GM04504 (cell line): Measurements from ENCODE around the gene NR4A1.

Experiments
- DNase-seq: peaks from one replicate; pipeline ENCODE4 v3.0.0-alpha.2; 2012; ENCODE audit warnings: low read depth

Gene NR4A1

GRCh38 chr12:52041695-52042123 is 9.5 kb upstream of the NR4A1 start:
- no peak for DNase-seq

GRCh38 chr12:52042706-52043385 is 8.4 kb upstream of the NR4A1 start:
- no peak for DNase-seq

- DNase-seq: no peak
Observed at GRCh38 chr12:52043386-52044212, 7.6 kb upstream of the NR4A1 start.

- peak; percentile 90 for DNase-seq
Observed at GRCh38 chr12:52044292-52044983, 6.8 kb upstream of the NR4A1 start.

- no peak for DNase-seq
Observed at GRCh38 chr12:52045794-52046199, 5.4 kb upstream of the NR4A1 start.

- DNase-seq: no peak
Observed at GRCh38 chr12:52046859-52047258, 4.4 kb upstream of the NR4A1 start.

GRCh38 chr12:52049286-52049685 is 2.0 kb upstream of the NR4A1 start:
- DNase-seq: no peak

- DNase-seq: no peak
Observed at GRCh38 chr12:52049688-52050087, 1.6 kb upstream of the NR4A1 start.

- DNase-seq: no peak
Observed at GRCh38 chr12:52050116-52050757, 1.0 kb upstream of the NR4A1 start.

GRCh38 chr12:52052468-52053186 is 1.4 kb downstream of the NR4A1 start:
- DNase-seq: no peak

- DNase-seq: no peak
Observed at GRCh38 chr12:52053536-52054209, 2.4 kb downstream of the NR4A1 start.

- DNase-seq: no peak
Observed at GRCh38 chr12:52054231-52054832, 3.1 kb downstream of the NR4A1 start.

- DNase-seq: no peak
Observed at GRCh38 chr12:52054833-52055730, 3.8 kb downstream of the NR4A1 start.

- no peak for DNase-seq
Observed at GRCh38 chr12:52055731-52056711, 4.8 kb downstream of the NR4A1 start.

- DNase-seq: no peak
Observed at GRCh38 chr12:52056801-52057637, 5.8 kb downstream of the NR4A1 start.

GRCh38 chr12:52057638-52058576 is 6.7 kb downstream of the NR4A1 start:
- DNase-seq: no peak
